ENCODE data around the gene CFTR. TPM values are rescaled to one million over a fixed set of nuclear protein-coding genes. Genes with fewer than 3 reads are reported as not detected.

CFTR gene
- total RNA-seq, 4 donors from 2014 or later, result 43.0 to 176 (median 76.6) TPM

DNA sequence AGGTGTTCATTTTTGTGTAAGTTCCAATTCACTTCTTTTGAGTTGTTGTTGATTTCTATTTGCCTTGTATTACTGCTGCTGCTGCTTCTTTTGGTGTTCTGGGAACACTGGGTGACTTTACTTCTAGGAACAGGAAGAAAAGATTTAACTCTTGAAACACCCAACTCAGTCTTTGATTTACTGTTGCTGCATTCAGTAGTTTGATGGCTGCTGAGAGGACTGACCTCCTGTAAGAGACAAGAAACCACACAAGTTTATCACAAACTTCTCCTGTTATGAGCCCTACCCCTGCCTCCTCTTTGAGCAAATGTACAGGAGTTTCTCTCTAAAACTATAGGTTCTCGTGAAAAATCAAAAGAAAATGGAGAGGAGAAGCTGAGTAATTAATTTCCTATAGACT lies 231.7 kb downstream of the CFTR start:
- 86 to 100% methylated on average over 1 of the region's 1 CpG for WGBS, 2 donors (ENCODE audit: low coverage in 1 of 2)
- H3K27me3 ChIP-seq, result no peaks in the 10 kb centered on the region
- no peak overlapping the region for H3K4me3 ChIP-seq
- TF ChIP-seq POLR2A (IDR thresholded peaks at IDR 0.05), result no peak
- TF ChIP-seq POLR2AphosphoS5 (IDR thresholded peaks at IDR 0.05), result no peak
- TF ChIP-seq EP300 (IDR thresholded peaks at IDR 0.05; ENCODE audit: low read depth), result no peak
- TF ChIP-seq, protein P1, sequence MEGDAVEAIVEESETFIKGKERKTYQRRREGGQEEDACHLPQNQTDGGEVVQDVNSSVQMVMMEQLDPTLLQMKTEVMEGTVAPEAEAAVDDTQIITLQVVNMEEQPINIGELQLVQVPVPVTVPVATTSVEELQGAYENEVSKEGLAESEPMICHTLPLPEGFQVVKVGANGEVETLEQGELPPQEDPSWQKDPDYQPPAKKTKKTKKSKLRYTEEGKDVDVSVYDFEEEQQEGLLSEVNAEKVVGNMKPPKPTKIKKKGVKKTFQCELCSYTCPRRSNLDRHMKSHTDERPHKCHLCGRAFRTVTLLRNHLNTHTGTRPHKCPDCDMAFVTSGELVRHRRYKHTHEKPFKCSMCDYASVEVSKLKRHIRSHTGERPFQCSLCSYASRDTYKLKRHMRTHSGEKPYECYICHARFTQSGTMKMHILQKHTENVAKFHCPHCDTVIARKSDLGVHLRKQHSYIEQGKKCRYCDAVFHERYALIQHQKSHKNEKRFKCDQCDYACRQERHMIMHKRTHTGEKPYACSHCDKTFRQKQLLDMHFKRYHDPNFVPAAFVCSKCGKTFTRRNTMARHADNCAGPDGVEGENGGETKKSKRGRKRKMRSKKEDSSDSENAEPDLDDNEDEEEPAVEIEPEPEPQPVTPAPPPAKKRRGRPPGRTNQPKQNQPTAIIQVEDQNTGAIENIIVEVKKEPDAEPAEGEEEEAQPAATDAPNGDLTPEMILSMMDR (IDR thresholded peaks at IDR 0.05), result no peak
- DNase-seq, result no peak
- H3K27ac ChIP-seq, result no peak overlapping the region
- no peaks in the 10 kb centered on the region for H3K36me3 ChIP-seq
- H3K9me3 ChIP-seq, result no peaks in the 10 kb centered on the region
- intact Hi-C loops (cut with DNase I; ENCODE audit: low total_unique reads) (loop anchor here (10.0 kb wide), 1 partner anchor 257 kb away; no protein-coding TSS in a partner anchor), in situ Hi-C loops (cut with MboI; ENCODE audit: low pct_ligation_motif_present in 1 of 4, low pct_unique_long_range_greater_than_20kb in 1 of 4, low sequenced_read_pairs in 3 of 4) (loop anchor here in 3 of 4 donors (10.0 to 25.0 kb wide), 3 partner anchors 249 to 499 kb away; no protein-coding TSS in a partner anchor)
- H3K4me1 ChIP-seq, result peaks cover 0 to 8% (median 2%) of the 10 kb centered on the region in 4 donors

DNA sequence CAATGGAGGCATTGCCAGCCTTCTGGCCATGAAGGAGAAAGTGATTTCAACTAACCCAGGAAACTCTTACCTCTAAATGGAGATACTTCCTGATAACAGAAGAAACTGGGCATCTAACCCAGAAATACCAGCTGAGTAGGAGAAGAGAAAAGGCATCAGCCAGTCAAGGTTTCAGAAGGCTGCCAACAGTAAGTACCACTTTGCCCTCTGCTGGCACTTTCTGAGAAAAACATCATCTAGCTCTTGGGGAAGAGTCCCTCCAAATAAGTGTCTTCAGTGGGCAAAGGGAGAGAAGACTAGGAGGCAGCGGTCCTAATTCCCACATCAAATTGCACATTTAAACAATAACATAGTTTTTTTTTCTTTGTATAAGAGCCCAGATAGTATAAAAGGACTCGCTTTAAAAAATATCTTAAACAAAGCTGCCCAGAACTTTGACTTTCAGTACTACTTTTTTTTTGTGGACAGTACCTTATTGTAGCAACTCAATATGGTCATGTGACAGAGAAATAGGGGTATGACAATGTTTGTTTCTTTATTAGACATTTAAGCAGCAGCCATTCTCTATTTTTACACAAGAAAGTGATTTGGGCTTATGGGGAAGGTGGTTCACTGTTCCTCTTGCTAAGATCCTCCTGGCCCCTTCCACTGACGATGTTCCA lies 236.1 kb downstream of the CFTR start:
- no peaks in the 10 kb centered on the region for H3K9me3 ChIP-seq
- H3K27me3 ChIP-seq, result no peaks in the 10 kb centered on the region
- H3K36me3 ChIP-seq, result no peaks in the 10 kb centered on the region
- H3K4me1 ChIP-seq, result peaks cover 0 to 8% (median 2%) of the 10 kb centered on the region in 4 donors
- no peak overlapping the region for H3K27ac ChIP-seq
- intact Hi-C loops (cut with DNase I; ENCODE audit: low total_unique reads) (loop anchor here (10.0 kb wide), 1 partner anchor 261 kb away; no protein-coding TSS in a partner anchor), in situ Hi-C loops (cut with MboI; ENCODE audit: low pct_ligation_motif_present in 1 of 4, low pct_unique_long_range_greater_than_20kb in 1 of 4, low sequenced_read_pairs in 3 of 4) (loop anchor here in 3 of 4 donors (10.0 to 25.0 kb wide), 3 partner anchors 254 to 504 kb away; no protein-coding TSS in a partner anchor)
- peak; percentile 35 for DNase-seq
- TF ChIP-seq, protein P1 (IDR thresholded peaks at IDR 0.05), result peak; percentile 34 to 72 (median 50)
- no peak for TF ChIP-seq POLR2A (IDR thresholded peaks at IDR 0.05)
- no peak for TF ChIP-seq EP300 (IDR thresholded peaks at IDR 0.05; ENCODE audit: low read depth)
- no peak overlapping the region for H3K4me3 ChIP-seq
- WGBS, 2 donors (ENCODE audit: low coverage in 1 of 2), result 62 to 65% methylated on average over 3 of the region's 3 CpGs

DNA sequence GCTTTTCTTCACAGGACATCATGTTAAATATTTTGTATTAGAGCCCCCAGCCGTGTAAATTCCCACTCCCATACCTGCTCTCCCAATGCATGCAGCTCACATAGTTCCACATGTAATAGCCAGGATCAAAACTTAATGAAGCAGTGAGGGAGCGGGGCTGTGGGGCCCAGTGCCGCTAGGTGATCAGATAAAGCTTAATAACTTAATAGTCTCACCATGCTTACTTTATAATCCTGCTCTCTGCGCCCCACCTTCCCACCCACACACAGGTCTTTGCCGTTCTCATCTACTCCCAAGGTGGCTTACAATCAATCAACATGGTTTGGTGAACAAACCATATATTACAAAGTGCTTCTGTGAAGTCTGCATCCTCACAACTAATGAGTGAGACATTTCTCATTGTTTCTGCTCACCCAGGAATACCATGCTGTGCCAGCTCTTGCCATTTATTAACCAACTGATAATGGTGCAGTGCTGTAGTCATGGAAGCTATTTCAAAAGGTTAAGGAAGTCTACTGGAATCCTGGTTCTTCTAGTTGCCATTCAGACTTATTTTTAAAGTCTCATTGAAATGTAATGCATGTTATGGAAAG lies 237.0 kb downstream of the CFTR start:
- no peaks in the 10 kb centered on the region for H3K36me3 ChIP-seq
- intact Hi-C loops (cut with DNase I; ENCODE audit: low total_unique reads) (loop anchor here (10.0 kb wide), 1 partner anchor 262 kb away; no protein-coding TSS in a partner anchor), in situ Hi-C loops (cut with MboI; ENCODE audit: low pct_ligation_motif_present in 1 of 4, low pct_unique_long_range_greater_than_20kb in 1 of 4, low sequenced_read_pairs in 3 of 4) (loop anchor here in 3 of 4 donors (10.0 to 25.0 kb wide), 3 partner anchors 255 to 505 kb away; no protein-coding TSS in a partner anchor)
- H3K4me3 ChIP-seq, result no peak overlapping the region
- no peaks in the 10 kb centered on the region for H3K27me3 ChIP-seq
- peaks cover 0 to 8% (median 2%) of the 10 kb centered on the region in 4 donors for H3K4me1 ChIP-seq
- no peaks in the 10 kb centered on the region for H3K9me3 ChIP-seq
- no peak for DNase-seq
- H3K27ac ChIP-seq, result no peak overlapping the region
- 64 to 68% methylated on average over 4 to 5 of the region's 5 CpGs for WGBS, 2 donors (ENCODE audit: low coverage in 1 of 2)
- TF ChIP-seq EP300 (IDR thresholded peaks at IDR 0.05; ENCODE audit: low read depth), result no peak
- TF ChIP-seq POLR2A (IDR thresholded peaks at IDR 0.05), result no peak
- TF ChIP-seq, protein P1 (IDR thresholded peaks at IDR 0.05), result no peak

DNA sequence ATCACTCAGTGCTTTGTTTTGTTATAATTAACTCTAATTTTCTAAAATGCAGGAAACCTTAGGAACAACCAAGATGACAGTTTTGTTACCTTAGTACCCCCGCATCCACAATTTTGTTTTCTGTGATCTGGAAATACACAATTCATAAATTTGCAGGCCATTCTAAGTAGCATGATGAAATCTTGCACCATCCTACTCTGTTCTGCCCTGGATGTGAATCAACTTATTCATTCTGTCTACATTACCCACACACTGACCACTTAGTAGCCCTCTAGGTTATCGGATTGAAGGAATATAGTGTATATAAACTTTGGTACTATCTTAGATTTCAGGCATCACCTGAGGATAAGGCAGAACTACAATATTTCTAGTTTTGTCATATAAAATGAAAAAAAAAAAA lies 237.5 kb downstream of the CFTR start:
- intact Hi-C loops (cut with DNase I; ENCODE audit: low total_unique reads) (loop anchor here (10.0 kb wide), 1 partner anchor 263 kb away; no protein-coding TSS in a partner anchor), in situ Hi-C loops (cut with MboI; ENCODE audit: low pct_ligation_motif_present in 1 of 4, low pct_unique_long_range_greater_than_20kb in 1 of 4, low sequenced_read_pairs in 3 of 4) (loop anchor here in 3 of 4 donors (10.0 to 25.0 kb wide), 3 partner anchors 255 to 505 kb away; no protein-coding TSS in a partner anchor)
- no peaks in the 10 kb centered on the region for H3K36me3 ChIP-seq
- no peak overlapping the region for H3K4me3 ChIP-seq
- H3K9me3 ChIP-seq, result no peaks in the 10 kb centered on the region
- 94 to 100% methylated on average over 2 of the region's 2 CpGs for WGBS, 2 donors (ENCODE audit: low coverage in 1 of 2)
- TF ChIP-seq POLR2A (IDR thresholded peaks at IDR 0.05), result no peak
- TF ChIP-seq EP300 (IDR thresholded peaks at IDR 0.05; ENCODE audit: low read depth), result no peak
- TF ChIP-seq POLR2AphosphoS5 (IDR thresholded peaks at IDR 0.05), result no peak
- TF ChIP-seq, protein P1 (IDR thresholded peaks at IDR 0.05), result no peak
- DNase-seq, result no peak
- H3K27ac ChIP-seq, result no peak overlapping the region
- H3K4me1 ChIP-seq, result peaks cover 0 to 8% (median 2%) of the 10 kb centered on the region in 4 donors
- H3K27me3 ChIP-seq, result no peaks in the 10 kb centered on the region

Data from transverse colon (tissue), 4 donors.